ENCODE data around the gene NBPF3.
"Not testable (repeated sequence)": the region's sequence is repeated elsewhere in the genome, so short reads cannot be mapped to it uniquely, and the experiment has no call there.

- TF ChIP-seq CTCF (IDR thresholded peaks at IDR 0.05; ENCODE audit: borderline replicate concordance, extremely low read depth, low read length, poor library complexity, severe bottlenecking); EZH2 (IDR thresholded peaks at IDR 0.05; ENCODE audit: borderline replicate concordance, low read depth, low read length, severe bottlenecking): not testable (repeated sequence)
Observed at GRCh38 chr1:21427798-21428480, 12.0 kb upstream of the NBPF3 start.
